HG03097 (cell line): ENCODE measurements around the gene BAX.

ENCODE experiments used
- ATAC-seq: cut with Tn5 transposase; IDR thresholded peaks from one replicate; pipeline ENCODE4 v1.9.1; 2021; ENCODE audit not compliant: unreplicated experiment, low FRiP score

BAX gene

DNA sequence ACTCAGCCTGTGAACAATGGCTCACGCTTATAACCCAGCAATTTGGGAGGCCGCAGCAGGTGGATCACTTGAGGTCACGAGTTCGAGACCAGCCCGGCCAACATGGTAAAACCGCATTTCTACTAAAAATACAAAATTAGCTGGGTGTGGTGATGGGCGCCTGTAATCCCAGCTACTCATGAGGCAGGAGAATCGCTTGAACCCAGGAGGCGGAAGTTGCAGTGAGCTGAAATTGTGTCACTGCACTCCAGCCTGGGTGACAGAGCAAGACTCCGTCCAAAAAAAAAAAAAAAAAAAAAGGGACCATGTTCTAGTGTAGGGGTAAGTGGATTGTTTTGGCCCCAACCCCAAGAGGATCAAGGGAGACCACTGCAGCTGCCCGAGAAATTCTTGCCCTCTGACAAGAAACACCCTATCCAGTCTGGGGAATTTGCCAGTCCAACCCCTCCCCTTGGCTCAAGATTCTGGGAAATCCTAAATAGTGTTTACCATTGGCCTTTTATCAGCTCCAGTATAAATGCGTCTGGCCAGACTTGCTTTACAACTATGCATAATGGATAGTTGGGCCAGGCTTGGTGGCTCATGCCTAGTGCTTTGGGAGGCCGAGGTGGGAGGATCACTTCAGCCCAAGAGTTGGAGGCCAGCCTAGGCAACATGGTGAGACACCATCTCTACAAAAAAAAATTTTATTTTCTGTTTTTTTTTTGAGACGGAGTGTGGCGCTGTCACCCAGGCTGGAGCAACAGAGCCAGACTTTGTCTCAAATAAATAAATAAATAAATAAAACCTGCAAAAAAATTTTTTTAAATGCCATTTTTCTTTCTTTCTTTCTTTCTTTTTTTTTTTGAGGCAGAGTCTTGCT is 26.3 kb upstream of the BAX start:
- no peak for ATAC-seq

DNA sequence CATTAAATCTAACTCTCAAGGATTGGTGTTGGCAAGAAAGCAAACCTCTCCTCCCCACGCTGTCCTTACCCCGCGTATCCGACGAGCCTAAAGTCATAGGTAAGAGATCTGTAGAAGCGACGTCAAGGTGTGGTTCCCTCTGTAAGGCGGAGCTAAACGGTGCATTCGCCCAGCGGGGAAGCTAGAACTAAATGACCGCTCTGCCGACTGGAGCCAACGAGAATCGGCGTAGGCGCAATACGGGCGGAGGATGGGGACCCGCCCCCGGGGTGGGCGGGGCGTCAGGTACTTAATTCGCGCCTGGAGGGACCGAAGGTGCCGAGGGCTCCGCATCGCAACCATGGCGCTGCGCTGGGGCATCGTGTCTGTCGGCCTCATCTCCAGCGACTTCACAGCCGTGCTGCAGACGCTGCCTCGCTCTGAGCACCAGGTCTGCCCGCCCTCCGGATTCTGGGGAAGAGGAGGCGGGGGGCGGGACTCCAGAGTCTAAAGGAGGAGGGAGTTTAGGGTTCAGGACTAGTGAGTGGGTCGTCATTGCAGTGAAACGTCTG is 21.2 kb upstream of the BAX start, which contains the start of gene DHDH:
TSS of gene DHDH (plus strand) at position 318 of the 551 bp plus-strand sequence. CDS start at position 341, 23 bp downstream.
- no peak for ATAC-seq

DNA sequence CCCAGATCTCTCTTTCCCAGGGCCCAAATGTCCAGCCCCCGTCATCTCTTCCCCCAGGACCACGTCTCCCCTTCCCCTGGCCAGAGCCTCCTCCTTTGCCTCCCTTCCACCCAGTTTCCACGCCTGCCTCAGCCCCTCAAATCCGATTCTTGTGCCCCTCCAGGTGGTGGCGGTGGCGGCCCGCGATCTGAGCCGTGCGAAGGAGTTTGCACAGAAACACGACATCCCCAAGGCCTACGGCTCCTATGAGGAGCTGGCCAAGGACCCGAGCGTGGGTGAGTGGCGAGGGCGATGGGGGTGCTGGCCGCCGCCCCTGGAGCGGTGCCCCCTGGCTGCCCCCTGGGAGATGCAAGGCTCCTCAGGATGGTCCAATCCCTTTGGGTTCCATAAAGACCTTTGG is 19.8 kb upstream of the BAX start:
- no peak for ATAC-seq

DNA sequence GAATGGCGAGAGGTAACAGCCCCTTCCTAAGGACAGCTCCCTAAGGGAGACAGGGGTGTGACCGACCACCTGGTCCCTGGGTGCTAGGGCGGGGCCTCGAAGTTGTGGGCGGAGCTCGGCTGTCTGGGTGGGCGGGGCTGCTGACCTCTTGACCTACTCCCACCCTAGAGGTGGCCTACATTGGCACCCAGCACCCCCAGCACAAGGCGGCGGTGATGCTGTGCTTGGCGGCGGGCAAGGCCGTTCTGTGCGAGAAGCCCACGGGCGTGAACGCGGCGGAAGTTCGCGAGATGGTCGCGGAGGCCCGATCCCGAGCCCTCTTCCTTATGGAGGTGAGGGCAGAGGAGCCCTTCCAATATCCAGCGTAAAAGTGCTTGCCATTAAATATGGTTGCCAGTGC is 18.8 kb upstream of the BAX start:
- no peak for ATAC-seq

DNA sequence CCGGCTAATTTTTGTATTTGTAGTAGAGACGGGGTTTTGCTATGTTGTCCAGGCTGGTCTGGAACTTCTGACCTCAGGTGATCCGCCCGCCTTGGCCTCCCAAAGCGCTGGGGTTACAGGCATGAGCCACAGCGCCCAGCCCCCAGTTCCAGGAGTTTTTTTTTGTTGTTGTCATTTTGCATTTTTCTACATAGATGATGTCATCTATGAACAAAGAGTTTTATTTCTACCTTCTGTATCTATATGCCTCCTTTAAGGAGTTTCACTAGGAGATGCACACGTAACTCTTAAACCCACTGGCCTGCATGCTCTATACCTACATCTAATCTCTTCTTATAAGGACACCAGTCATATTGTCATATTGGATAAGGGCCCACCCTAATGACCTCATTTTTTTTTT is 16.4 kb upstream of the BAX start:
- no peak for ATAC-seq

DNA sequence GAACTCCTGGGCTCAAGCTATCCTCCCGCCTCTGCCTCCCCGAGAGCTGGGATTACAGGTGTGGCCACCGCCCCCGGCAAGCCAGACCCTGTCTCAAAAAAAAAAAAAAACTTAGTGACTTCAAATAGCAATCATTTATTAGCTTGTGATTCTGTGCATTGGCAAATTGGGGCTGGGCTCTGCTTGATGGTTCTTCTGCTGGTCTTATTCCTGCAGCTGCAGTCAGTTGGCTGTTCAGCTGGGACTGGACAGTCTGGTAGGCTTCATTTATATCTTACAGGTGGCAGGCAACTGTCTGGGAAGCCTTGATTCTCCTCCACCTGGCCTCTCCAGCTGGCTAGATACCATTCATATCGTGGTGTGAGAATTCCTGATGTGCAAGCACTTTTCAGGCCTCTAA is 13.8 kb upstream of the BAX start:
- ATAC-seq = no peak

DNA sequence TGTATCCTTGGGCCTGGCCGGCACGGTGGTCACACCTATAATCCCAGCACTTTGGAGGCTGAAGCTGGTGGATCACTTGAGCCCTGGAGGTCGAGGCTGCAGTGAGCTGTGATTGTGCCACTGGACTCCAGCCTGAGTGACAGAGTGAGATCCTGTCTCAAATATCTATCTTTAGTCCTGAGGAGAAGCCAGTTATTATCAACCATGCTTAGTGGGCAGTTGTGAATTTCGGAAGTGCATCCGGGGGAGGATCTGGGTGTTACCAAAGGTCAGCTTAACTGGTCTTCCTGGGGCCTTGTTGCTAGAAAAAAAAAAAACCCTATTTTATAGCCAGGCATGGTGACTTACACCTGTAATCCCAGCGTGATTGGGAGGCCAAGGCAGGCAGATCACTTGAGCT is 11.6 kb upstream of the BAX start:
- ATAC-seq = no peak

DNA sequence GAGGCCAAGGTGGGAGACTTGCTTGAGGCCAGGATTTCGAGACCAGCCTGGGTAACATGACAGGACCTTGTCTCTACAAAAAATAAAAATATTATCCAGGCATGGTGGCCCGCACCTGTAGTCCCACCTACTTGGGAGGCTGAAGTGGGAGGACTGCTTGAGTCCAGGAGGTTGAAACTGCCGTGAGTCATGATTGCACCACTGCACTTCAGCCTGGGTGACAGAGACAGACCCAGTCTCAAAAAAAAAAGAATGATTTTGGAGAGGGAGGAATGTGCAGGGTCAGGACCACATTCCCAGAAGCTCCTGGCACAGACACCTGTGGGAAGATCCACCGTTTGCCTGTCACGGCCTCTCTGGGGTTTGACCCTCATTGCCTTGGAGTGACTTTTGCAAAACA is 9.3 kb upstream of the BAX start:
- no peak for ATAC-seq

DNA sequence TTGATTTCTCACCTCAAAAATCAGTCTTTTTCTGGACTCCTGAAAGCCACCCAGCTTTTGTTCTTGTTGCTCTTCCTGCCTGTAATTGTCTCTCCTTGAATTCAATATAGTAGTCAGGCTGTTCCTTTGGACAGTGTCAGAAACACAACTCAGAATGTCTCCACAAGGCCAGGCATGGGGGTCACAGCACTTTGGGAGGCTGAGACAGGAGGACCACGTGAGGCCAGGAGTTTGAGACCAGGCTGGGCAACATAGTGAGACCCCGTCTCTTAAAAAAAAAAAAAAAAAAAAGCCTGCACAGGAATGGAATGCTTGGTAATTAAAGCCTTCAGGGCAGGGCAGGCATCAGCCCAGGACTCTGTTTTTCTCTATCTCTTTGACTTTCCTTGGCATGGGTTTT is 8.9 kb upstream of the BAX start:
- no peak for ATAC-seq

DNA sequence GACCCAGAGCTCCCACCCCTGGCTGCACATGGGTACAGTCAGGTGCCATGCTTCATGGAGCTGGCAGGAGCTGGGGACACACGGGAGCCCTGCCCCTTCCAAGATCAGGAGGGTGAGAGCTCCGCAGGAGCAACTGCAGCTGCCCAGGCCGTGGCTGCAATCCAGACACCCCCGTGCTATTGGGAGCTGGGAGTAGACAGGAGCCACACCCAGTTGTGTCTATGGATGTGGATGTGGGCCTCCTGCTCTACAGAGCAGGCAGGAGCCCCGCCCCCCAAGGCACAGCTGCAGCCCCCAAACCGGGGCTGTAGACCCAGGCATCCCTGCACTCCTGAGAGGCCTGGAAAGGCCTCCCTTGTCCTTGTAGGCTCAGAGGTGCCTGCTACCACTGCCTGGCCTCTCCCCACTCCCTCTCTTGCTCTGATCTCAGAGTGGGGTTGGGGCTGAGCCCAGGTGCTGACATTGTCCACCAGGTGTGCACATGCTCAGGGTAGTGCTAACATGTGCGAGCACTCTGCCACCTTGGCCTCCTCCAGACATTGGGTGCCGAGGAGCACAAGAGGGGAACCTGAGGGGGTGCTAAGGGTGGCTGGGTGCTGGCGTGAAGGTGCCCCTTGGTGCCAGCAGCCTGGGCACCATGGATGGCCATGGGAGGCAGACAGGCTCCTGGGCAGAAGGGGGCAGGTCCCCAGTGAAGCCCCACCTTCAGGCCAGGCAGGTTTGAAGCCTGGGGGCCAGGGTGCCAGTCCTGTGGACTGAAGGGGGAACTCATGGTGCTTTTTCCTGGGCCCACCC is 8.0 kb upstream of the BAX start:
- no peak for ATAC-seq

DNA sequence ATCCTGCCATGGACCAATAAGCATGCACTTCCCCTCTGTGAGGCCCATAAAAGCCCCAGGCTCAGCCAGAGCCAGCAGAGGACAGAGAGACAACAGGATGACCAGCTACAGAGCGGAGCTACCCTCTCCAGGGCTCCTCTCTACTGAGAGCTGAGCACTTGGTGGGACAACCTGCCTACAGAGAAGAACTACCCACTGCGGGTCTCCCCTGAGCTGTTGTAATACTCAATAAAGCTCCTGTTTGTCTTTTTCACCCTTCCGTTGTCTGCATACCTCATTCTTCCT is 7.5 kb upstream of the BAX start:
- no peak for ATAC-seq

DNA sequence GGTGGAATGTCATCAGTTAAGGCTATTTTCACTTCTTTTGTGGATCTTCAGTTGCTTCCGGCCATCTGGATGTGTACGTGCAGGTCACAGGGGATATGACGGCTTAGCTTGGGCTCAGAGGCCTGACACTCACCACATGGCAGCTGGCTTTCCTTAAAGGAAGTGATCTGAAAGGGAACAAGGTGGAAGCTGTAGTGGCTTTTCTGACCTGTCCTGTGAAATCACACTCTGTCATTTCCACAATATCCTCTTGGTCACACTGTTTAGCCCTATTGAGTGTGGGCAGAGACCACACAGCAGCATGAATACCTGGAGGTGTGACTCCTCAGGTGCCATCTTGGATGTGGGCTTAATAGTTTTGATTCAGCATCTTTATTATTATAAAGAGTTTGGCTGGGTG is 4.5 kb upstream of the BAX start:
- no peak for ATAC-seq

DNA sequence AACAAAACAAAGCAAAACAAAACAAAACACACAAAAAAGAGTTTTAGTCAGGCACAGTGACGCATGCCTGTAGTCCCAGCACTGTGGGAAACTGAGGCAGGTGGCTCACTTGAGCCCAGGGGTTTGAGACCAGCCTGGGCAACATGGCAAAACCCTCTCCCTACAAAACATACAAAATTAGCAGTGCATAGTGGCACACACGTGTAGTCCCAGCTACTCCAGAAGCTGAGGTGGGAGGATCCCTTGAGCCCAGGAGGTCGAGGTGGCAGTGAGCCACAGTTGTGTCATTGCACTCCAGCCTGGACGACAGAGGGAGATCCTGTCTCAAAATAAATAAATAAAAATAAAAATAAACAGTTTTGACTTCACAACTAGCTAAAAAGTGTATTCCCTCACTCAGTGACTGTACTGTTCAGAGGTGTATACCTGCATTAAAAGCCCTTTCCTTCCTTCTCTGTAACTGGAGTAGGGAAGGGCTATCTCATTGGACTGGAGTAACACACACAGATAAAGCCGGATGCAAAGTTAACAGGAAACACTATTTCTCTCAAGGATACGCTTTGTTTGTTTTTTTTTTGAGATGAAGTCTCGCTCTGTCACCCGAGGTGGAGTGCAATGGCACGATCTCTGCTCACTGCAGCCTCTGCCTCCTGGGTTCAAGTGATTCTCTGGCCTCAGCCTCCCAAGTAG is 3.7 kb upstream of the BAX start:
- no peak for ATAC-seq

DNA sequence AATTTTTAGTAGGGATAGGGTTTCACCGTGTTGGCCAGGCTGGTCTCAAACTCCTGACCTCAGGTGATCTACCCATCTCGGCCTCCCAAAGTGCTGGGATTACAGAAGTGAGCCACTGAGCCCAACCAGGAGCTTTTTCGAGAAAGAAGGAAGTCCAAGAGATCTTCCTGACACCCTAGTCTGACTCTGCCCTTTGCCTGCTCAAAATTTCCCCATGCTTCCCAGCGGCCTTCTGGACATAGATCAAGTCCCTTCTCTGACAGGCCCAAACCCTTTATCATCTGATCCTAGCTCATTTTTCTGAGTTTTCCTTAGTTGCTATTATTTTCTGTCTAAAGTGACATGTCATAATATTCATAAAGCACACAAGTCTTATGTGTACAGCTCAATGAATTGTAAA is 1.5 kb upstream of the BAX start:
- no peak for ATAC-seq

DNA sequence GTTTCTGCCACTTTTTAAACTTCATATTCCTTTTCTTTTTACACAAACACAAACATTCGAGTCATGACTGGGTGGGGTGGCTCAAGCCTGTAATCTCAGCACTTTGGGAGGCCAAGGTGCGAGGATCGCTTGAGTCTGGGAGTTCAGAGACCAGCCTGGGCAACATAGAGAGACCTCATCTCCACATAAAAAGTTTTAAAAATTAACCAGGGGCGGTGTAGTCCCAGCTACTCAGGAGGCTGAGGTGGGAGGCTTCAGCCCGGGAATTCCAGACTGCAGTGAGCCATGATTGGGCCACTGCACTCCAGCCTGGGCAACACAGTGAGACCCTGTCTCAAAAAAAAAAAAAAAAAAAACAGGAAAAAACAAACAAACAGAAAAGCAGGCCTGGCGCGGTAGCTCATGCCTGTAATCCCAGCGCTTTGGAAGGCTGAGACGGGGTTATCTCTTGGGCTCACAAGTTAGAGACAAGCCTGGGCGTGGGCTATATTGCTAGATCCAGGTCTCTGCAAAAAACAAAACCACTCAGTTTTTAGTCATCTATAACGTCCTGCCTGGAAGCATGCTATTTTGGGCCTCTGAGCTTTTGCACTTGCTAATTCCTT is 583 bp upstream of the BAX start:
- no peak for ATAC-seq

DNA sequence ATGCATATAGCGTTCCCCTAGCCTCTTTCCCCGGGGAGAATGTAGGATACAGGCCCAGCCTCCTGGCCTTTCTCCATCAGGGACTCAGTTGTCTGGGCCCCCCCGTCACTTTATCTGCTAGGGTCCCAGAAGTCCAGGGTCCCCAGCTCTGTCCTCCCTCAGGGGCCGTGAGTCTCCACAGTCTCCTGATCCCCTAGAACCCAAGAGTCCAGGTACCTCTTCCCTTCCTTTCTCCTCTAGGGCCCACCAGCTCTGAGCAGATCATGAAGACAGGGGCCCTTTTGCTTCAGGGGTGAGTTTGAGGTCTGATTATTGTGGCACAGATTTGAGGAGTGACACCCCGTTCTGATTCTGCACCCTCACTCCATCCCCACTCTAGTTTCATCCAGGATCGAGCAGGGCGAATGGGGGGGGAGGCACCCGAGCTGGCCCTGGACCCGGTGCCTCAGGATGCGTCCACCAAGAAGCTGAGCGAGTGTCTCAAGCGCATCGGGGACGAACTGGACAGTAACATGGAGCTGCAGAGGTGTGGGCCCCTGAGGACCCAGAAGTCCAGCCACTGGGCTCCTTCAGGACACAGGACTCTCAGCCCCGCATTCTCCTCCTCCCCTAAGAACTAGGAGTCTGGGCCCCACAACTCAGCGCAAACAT is 758 bp downstream of the BAX start:
- ATAC-seq = no peak

DNA sequence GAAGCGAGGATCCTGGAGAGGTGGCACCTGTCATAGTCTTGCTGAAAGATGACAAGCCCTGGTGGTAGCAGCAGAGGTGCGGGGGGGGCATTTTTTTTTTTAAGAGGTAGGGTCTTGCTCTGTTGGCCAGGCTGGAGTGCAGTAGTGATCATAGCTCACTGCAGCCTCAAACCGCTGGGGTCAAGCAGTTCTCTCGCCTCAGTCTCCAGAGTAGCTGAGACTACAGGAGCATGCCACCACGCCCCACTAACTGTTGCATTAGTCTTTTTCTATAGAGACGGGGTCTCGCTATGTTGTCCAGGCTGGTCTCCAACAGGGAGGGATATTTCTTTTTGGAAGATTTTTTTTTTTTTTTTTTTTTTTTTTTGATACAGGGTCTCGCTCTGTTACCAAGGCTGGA is 3.3 kb downstream of the BAX start:
- no peak for ATAC-seq

DNA sequence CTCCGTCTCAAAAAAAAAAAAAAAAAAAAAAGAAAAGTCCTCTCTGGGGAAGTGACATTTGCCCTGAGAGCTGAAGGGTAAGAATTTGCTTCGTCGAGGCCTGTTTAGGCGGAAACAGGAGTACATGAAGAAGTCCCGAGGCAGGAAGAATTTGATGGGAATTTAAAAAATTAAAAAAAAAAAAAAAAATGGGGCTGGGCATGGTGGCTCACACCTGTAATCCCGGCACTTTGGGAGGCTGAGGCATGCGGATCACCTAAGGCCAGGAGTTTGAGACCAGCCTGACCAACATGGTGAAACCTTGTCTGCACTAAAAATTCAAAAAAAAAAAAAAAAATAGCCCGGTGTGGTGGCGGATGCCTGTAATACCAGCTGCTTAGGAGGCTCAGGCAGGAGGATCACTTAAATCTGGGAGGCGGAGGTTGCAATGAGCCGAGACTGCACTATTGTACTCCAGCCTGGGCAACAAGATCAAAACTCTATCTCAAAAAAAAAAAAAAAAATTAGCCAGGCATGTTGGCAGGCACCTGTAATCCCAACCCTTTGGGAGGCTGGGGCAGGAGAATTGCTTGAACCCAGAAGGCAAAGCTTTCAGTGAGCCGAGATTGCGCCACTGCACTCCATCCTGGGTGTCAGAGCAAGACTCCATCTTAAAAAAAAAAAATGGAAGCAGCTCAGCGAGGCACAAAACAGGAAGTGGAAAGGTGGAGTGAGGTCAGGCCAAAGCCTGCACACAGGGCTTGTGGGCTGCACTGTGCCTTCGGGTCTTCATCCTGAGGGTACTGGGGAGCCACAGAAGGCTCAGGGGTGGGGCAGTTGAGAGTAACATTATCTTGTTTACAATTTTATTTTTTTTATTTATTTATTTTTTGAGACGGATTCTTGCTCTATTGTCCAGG is 4.9 kb downstream of the BAX start:
- no peak for ATAC-seq

DNA sequence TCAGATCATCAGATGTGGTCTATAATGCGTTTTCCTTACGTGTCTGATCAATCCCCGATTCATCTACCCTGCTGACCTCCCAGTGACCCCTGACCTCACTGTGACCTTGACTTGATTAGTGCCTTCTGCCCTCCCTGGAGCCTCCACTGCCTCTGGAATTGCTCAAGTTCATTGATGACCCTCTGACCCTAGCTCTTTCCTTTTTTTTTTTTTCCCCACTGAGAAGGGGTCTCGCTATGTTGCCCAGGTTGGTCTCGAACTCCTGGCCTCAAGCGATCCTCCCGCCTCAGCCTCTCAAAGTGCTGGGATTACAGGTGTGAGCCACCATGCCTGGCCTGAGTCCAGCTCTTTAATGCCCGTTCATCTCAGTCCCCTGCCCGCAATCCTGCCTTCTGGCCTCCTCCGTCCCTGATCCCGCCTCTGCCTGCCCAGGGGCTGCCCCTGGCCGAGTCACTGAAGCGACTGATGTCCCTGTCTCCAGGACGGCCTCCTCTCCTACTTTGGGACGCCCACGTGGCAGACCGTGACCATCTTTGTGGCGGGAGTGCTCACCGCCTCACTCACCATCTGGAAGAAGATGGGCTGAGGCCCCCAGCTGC is 6.5 kb downstream of the BAX start:
- ATAC-seq = no peak
